ENCODE data around the gene SUFU. TPM values are rescaled to one million over a fixed set of nuclear protein-coding genes. Genes with fewer than 3 reads are reported as not detected.

Gene SUFU
- total and polyA plus RNA-seq, 2 experiments from 2014 or later = 2.8 to 5.6 TPM

GRCh38 chr10:102492983-102493382 lies 10.8 kb upstream of the SUFU start:
- Histone ChIP-seq H3K9me2 (ENCODE audit: insufficient read depth) (no peaks in the 10 kb centered on the region), H3K4me2 (no peak overlapping the region), H3K79me2 (replicated peaks; ENCODE audit: insufficient read depth) (peaks cover 45% of the 10 kb centered on the region), H3K27me3 (ENCODE audit: insufficient read depth) (no peaks in the 10 kb centered on the region), H3K4me1 (ENCODE audit: insufficient read depth) (no peaks in the 10 kb centered on the region), H4K20me1 (replicated peaks; ENCODE audit: insufficient read depth) (peaks cover 52% of the 10 kb centered on the region), H3K27ac (ENCODE audit: low read depth) (no peak overlapping the region), H3K36me3 (ENCODE audit: insufficient read depth) (peaks cover 17% of the 10 kb centered on the region; the same call in 1 of the 2 replicates), H3F3A (replicated peaks; ENCODE audit: low read depth) (no peaks in the 10 kb centered on the region), H3K4me3 (no peak overlapping the region), H2AFZ (no peak overlapping the region)
- ATAC-seq (no peak), DNase-seq (ENCODE audit: low spot score) (no peak)
- Mint-ChIP-seq H3K4me3 (no peak overlapping the region), H3K9me3 (no peaks in the 10 kb centered on the region), H3K36me3 (ENCODE audit: low read depth) (peaks cover 15% of the 10 kb centered on the region), H3K4me1 (no peaks in the 10 kb centered on the region), H3K27ac (no peak overlapping the region), H3K27me3 (ENCODE audit: insufficient read depth, low read depth, poor library complexity) (no peaks in the 10 kb centered on the region)
- TF ChIP-seq STAT1 (IDR thresholded peaks at IDR 0.05; ENCODE audit: unreplicated experiment) (no peak), EZH2phosphoT487 (IDR thresholded peaks at IDR 0.05; ENCODE audit: unreplicated experiment) (no peak), CREB1 (CRISPR knock-in tag; IDR thresholded peaks at IDR 0.05; ENCODE audit: low read depth) (no peak), POLR2AphosphoS5 (IDR thresholded peaks at IDR 0.05; ENCODE audit: low read depth) (no peak), ZNF462 (CRISPR knock-in tag; IDR thresholded peaks at IDR 0.05) (no peak), JUNB (IDR thresholded peaks at IDR 0.05; ENCODE audit: unreplicated experiment) (no peak), EZH2 (IDR thresholded peaks at IDR 0.05; ENCODE audit: low read depth, unreplicated experiment) (no peak), ZNF114 (CRISPR knock-in tag; IDR thresholded peaks at IDR 0.05) (no peak), NANOG (IDR thresholded peaks at IDR 0.05; ENCODE audit: borderline replicate concordance) (no peak), ZNF331 (CRISPR knock-in tag; IDR thresholded peaks at IDR 0.05; ENCODE audit: low read depth) (no peak), ETS1 (IDR thresholded peaks at IDR 0.05) (no peak), CTCF (conservative IDR thresholded peaks at IDR 0.05; ENCODE audit: low read depth in 2 of 2) (no peak), REST (IDR thresholded peaks at IDR 0.05; ENCODE audit: unreplicated experiment) (no peak)
